ENCODE measurements around the gene BICC1. TPM values are rescaled to one million over a fixed set of nuclear protein-coding genes. Genes with fewer than 3 reads are reported as not detected.

The BICC1 gene
- total and polyA plus RNA-seq, 2 of the 13 experiments (the other 11 are each of a cell fraction or from before 2014, with no cell fraction given): 0.18 to 1.5 TPM

- TF ChIP-seq FOXO4 (CRISPR knock-in tag; conservative IDR thresholded peaks at IDR 0.05) (no peak), CREB3 (CRISPR knock-in tag; IDR thresholded peaks at IDR 0.05) (no peak), ZNF780A (CRISPR knock-in tag; IDR thresholded peaks at IDR 0.05) (no peak), ZNF607 (CRISPR knock-in tag; IDR thresholded peaks at IDR 0.05; ENCODE audit: borderline replicate concordance) (no peak), ZNF343 (CRISPR knock-in tag; IDR thresholded peaks at IDR 0.05) (no peak), ZNF333 (CRISPR knock-in tag; IDR thresholded peaks at IDR 0.05; ENCODE audit: borderline replicate concordance) (no peak), MXI1 (IDR thresholded peaks at IDR 0.05; ENCODE audit: borderline replicate concordance, low read depth, low read length) (no peak), THYN1 (CRISPR knock-in tag; IDR thresholded peaks at IDR 0.05; ENCODE audit: borderline replicate concordance, low read depth) (no peak)
- in situ Hi-C loops (cut with HindIII; ENCODE audit: extremely low pct_ligation_motif_present, low pct_unique_long_range_greater_than_20kb) (no loop called here), intact Hi-C loops (cut with micrococcal nuclease; ENCODE audit: unreplicated experiment) (no loop called here)
- BruUV-seq (replicated peaks): no TSS peak
- no peak for FAIRE-seq
- Histone ChIP-seq H3K9me3 (ENCODE audit: low read length) (no peaks in the 10 kb centered on the region), H3K9ac (ENCODE audit: insufficient read depth, low read depth, low read length) (no peak overlapping the region), H3K27me3 (ENCODE audit: control insufficient read depth in 1 of 2, insufficient read depth in 2 of 2, low read length in 2 of 2) (no peaks in the 10 kb centered on the region), H3K36me3 (replicated peaks in 1 of 2; ENCODE audit: control insufficient read depth in 1 of 2, insufficient read depth in 2 of 2, low read length in 2 of 2) (no peaks in the 10 kb centered on the region), H3K79me2 (ENCODE audit: insufficient read depth, low read length) (no peaks in the 10 kb centered on the region), H2AFZ (ENCODE audit: low read length) (no peak overlapping the region), H4K20me1 (ENCODE audit: insufficient read depth, low read length) (no peaks in the 10 kb centered on the region), H3K27ac (ENCODE audit: extremely low read length, insufficient read depth, low read length) (no peak overlapping the region), H3K4me3 (replicated peaks in 1 of 3; ENCODE audit: insufficient read depth in 1 of 3, low read depth in 2 of 3, low read length in 3 of 3) (no peak overlapping the region), H3K4me2 (ENCODE audit: low read depth, low read length) (no peak overlapping the region), H3K4me1 (ENCODE audit: insufficient read depth, low read length) (no peaks in the 10 kb centered on the region)
- ChIA-PET CTCF (ENCODE audit: low intra/inter-chr PET ratio, low total read pairs) (no interaction called here), POLR2A (no interaction called here)
- no peak for ATAC-seq
- 88% methylated on average over 1 of the region's 1 CpG for WGBS (ENCODE audit: low lambda C conversion rate)
- no peak for DNase-seq (ENCODE audit: low spot score)
Observed at GRCh38 chr10:58742141-58742540, 229.5 kb downstream of the BICC1 start.
